Trophoblast cell (in vitro differentiated cells and primary cell): ENCODE results near the gene CACNA1C.

Experiments used
- DNase-seq, 2 donors: peaks; one replicate each; pipeline ENCODE4 v3.0.0-alpha.2; 2016
- H2AFZ ChIP-seq: 2 replicates; pipeline ENCODE4 v1.6.1; 2013; ENCODE audit warnings: low read length, moderate library complexity, mild to moderate bottlenecking; ENCODE audit not compliant: insufficient read depth, poor library complexity
- H2AK5ac ChIP-seq: 2 replicates; pipeline ENCODE4 v1.6.1; 2013; ENCODE audit warnings: mild to moderate bottlenecking, low read length
- H2BK120ac ChIP-seq: 2 replicates; pipeline ENCODE4 v1.6.1; 2013; ENCODE audit warnings: low read length, mild to moderate bottlenecking, moderate library complexity; ENCODE audit not compliant: insufficient read depth, poor library complexity
- H2BK12ac ChIP-seq: 2 replicates; pipeline ENCODE4 v1.6.1; 2013; ENCODE audit warnings: mild to moderate bottlenecking, low read length, moderate library complexity
- H2BK5ac ChIP-seq: 2 replicates; pipeline ENCODE4 v1.6.1; 2013; ENCODE audit warnings: low read length, low read depth, moderate library complexity, mild to moderate bottlenecking; ENCODE audit not compliant: poor library complexity
- H3K14ac ChIP-seq: 2 replicates; pipeline ENCODE4 v1.6.1; 2013; ENCODE audit warnings: mild to moderate bottlenecking, low read length
- H3K18ac ChIP-seq: 2 replicates; pipeline ENCODE4 v1.6.1; 2013; ENCODE audit warnings: mild to moderate bottlenecking, low read length
- H3K23ac ChIP-seq: 2 replicates; pipeline ENCODE4 v1.6.1; 2013; ENCODE audit warnings: low read length
- H3K27ac ChIP-seq: 2 replicates; pipeline ENCODE4 v1.5.1; 2013; ENCODE audit warnings: low read depth, mild to moderate bottlenecking, inconsistent platforms, low read length, moderate library complexity
- H3K27me3 ChIP-seq: 2 replicates; pipeline ENCODE4 v1.6.1; 2013; ENCODE audit warnings: inconsistent platforms, mild to moderate bottlenecking, low read length, moderate library complexity; ENCODE audit not compliant: insufficient read depth
- H3K36me3 ChIP-seq, 2 experiments: 1 replicate in 1 of 2; 2 replicates in 1 of 2; pipeline ENCODE4 v1.6.1; 2013; ENCODE audit warnings: low read length in 2 of 2, mild to moderate bottlenecking in 2 of 2, moderate library complexity in 1 of 2; ENCODE audit not compliant: insufficient read depth in 2 of 2, control insufficient read depth in 1 of 2
- H3K4ac ChIP-seq: 2 replicates; pipeline ENCODE4 v1.6.1; 2013; ENCODE audit warnings: low read depth, mild to moderate bottlenecking, low read length, moderate library complexity
- H3K4me1 ChIP-seq, 2 experiments: 1 replicate in 1 of 2; 2 replicates in 1 of 2; pipeline ENCODE4 v1.6.1; 2013; ENCODE audit warnings: low read length in 2 of 2, mild to moderate bottlenecking in 2 of 2, moderate library complexity in 1 of 2; ENCODE audit not compliant: insufficient read depth in 2 of 2, control insufficient read depth in 1 of 2
- H3K4me2 ChIP-seq: 2 replicates; pipeline ENCODE4 v1.6.1; 2013; ENCODE audit warnings: inconsistent platforms, mild to moderate bottlenecking, low read length, moderate library complexity
- H3K4me3 ChIP-seq: 2 replicates; pipeline ENCODE4 v1.5.1; 2013; ENCODE audit warnings: mild to moderate bottlenecking, low read depth, low read length, inconsistent platforms
- H3K79me1 ChIP-seq: one replicate; pipeline ENCODE4 v1.6.1; 2013; ENCODE audit warnings: low read length
- H3K79me2 ChIP-seq: 2 replicates; pipeline ENCODE4 v1.6.1; 2013; ENCODE audit warnings: low read length, mild to moderate bottlenecking; ENCODE audit not compliant: control insufficient read depth, insufficient read depth, poor library complexity
- H3K9ac ChIP-seq: 2 replicates; pipeline ENCODE4 v1.6.1; 2013; ENCODE audit warnings: mild to moderate bottlenecking, low read length
- H3K9me3 ChIP-seq: 2 replicates; pipeline ENCODE4 v1.6.1; 2013; ENCODE audit warnings: low read depth, mild to moderate bottlenecking, control low read depth, inconsistent platforms, low read length; ENCODE audit not compliant: insufficient read depth
- H4K12ac ChIP-seq: 2 replicates; pipeline ENCODE4 v1.6.1; 2013; ENCODE audit warnings: low read depth, mild to moderate bottlenecking, low read length, moderate library complexity
- H4K8ac ChIP-seq: 2 replicates; pipeline ENCODE4 v1.6.1; 2013; ENCODE audit warnings: low read depth, mild to moderate bottlenecking, low read length, moderate library complexity
- H4K91ac ChIP-seq: one replicate; pipeline ENCODE4 v1.6.1; 2013; ENCODE audit warnings: low read depth, mild to moderate bottlenecking, low read length, moderate library complexity
- WGBS: extraction: QIAGEN DNeasy Blood & Tissue Kit; methylation state at CpG from one replicate; pipeline ENCODE4 v1.1.7; 2013; ENCODE audit warnings: missing lambda C conversion rate; ENCODE audit not compliant: insufficient read length, insufficient coverage; ENCODE audit errors: extremely low coverage; 5-methylcytosine and 5-hydroxymethylcytosine counted together

CACNA1C gene

DNA sequence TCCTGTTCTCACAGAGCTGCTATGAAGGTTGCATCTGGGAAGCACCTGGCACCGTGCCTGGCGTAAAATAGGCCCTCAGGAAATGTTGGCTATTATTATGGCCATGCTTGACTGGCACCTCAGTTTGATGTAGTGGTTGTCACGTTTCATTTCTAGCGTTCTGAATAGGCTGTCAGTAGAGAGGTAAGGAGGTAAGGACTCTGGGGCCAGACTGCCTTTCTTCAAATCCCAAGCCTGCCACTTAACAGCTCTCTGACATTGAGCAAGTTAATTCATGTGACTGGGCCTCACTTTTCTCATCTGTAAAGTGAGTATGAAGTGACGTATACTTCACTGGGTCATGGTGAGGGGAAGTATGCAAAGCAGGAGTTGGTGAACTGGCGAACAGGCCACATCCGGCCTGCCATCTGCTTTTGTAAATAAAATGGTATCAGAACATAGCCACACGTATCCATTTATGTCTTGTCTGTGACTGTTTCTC lies 196.2 kb downstream of the CACNA1C start:
- no CpG with 5 or more reads among the region's 8 CpGs for WGBS
- Histone ChIP-seq H3K79me2 (no peaks in the 10 kb centered on the region), H4K8ac (no peak overlapping the region), H3K36me3 (no peaks in the 10 kb centered on the region), H3K4ac (no peak overlapping the region), H2BK12ac (no peak overlapping the region), H2AFZ (no peak overlapping the region), H3K14ac (no peak overlapping the region), H3K4me3 (no peak overlapping the region), H3K18ac (no peak overlapping the region), H3K79me1 (no peaks in the 10 kb centered on the region), H4K91ac (no peak overlapping the region), H3K9ac (no peak overlapping the region), H3K4me1 (peaks cover 6 to 9% of the 10 kb centered on the region in 2 experiments), H2BK5ac (no peak overlapping the region), H3K9me3 (no peaks in the 10 kb centered on the region), H3K27me3 (no peaks in the 10 kb centered on the region), H3K23ac (no peak overlapping the region), H2AK5ac (no peak overlapping the region), H3K27ac (no peak overlapping the region), H3K4me2 (no peak overlapping the region), H2BK120ac (no peak overlapping the region), H4K12ac (no peak overlapping the region)
- DNase-seq, result no peak

DNA sequence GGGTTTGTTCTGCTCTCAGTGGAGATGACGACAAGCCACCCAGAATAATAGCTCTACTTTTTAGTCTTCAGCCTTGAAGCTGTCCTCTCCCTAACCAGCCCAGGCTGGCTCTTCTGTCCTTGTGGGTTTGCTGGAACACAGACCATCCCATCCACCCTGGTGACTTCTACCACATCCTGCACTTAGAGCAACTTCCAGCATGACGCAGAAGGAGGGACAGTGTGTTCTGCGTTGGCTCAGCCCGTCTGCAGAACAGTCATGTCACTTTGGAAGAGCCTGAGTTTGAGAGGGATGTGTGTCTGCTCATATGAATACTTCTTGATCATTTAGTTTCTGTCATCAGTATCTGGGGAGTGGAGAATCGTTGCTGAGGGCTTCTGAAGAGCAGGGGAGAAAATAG lies 198.0 kb downstream of the CACNA1C start:
- no peak for DNase-seq
- H4K8ac ChIP-seq, result no peak overlapping the region
- H3K27ac ChIP-seq, result no peak overlapping the region
- H3K4me1 ChIP-seq, result peaks cover 0 to 6% of the 10 kb centered on the region in 2 experiments
- H3K23ac ChIP-seq, result no peak overlapping the region
- no peak overlapping the region for H2BK120ac ChIP-seq
- H3K4ac ChIP-seq, result no peak overlapping the region
- no CpG with 5 or more reads among the region's 5 CpGs for WGBS
- H3K79me2 ChIP-seq, result no peaks in the 10 kb centered on the region
- no peak overlapping the region for H2AFZ ChIP-seq
- H4K91ac ChIP-seq, result no peak overlapping the region
- H2BK12ac ChIP-seq, result no peak overlapping the region
- no peaks in the 10 kb centered on the region for H3K27me3 ChIP-seq
- no peak overlapping the region for H3K18ac ChIP-seq
- H2AK5ac ChIP-seq, result no peak overlapping the region
- no peak overlapping the region for H2BK5ac ChIP-seq
- no peak overlapping the region for H3K9ac ChIP-seq
- no peak overlapping the region for H3K4me2 ChIP-seq
- no peak overlapping the region for H3K14ac ChIP-seq
- H3K36me3 ChIP-seq, result no peaks in the 10 kb centered on the region
- no peak overlapping the region for H3K4me3 ChIP-seq
- H3K79me1 ChIP-seq, result no peaks in the 10 kb centered on the region
- no peak overlapping the region for H4K12ac ChIP-seq
- peaks cover 2% of the 10 kb centered on the region for H3K9me3 ChIP-seq

DNA sequence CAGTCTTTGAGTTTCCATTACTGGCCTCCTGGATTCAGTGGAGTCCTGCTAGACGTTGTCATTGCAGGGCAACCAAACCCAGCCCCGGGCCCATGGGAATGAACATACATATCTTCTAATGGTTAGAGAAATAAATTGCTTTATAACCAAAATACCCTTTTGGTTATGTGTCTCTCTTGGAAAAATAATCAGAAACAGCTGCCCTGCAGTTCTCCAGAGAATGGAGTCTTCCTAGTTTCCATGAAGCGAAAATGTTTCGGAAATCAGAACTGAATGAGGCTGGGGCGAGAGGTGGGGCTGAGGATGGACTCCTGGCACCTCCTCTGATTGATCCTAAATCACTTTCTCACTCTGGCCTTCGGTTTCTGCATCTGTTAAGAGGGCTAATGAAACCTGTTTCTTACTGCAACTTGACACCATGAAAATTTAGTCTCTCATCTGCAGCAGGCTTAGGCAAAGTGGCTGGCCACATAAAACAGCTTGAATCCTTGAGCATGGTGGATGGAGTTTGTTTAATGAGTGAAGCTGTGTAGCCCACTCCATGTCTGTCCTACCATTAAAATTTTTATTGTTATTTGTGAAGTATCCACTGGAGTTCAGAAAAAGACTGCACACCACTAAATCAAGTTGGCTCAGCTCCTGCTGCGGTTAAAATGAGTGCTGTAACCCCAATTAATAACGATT lies 198.9 kb downstream of the CACNA1C start:
- Histone ChIP-seq H3K9ac (no peak overlapping the region), H3K79me2 (no peaks in the 10 kb centered on the region), H2BK12ac (no peak overlapping the region), H2BK5ac (no peak overlapping the region), H4K8ac (no peak overlapping the region), H3K27ac (no peak overlapping the region), H2AFZ (no peak overlapping the region), H4K12ac (no peak overlapping the region), H2AK5ac (no peak overlapping the region), H2BK120ac (no peak overlapping the region), H3K9me3 (peaks cover 3% of the 10 kb centered on the region), H3K23ac (no peak overlapping the region), H3K4me2 (no peak overlapping the region), H3K14ac (no peak overlapping the region), H3K4ac (no peak overlapping the region), H3K79me1 (no peaks in the 10 kb centered on the region), H3K27me3 (no peaks in the 10 kb centered on the region), H3K4me1 (peaks cover 0 to 7% of the 10 kb centered on the region in 2 experiments), H4K91ac (no peak overlapping the region), H3K18ac (no peak overlapping the region), H3K36me3 (no peaks in the 10 kb centered on the region), H3K4me3 (no peak overlapping the region)
- no peak for DNase-seq
- WGBS, result no CpG with 5 or more reads among the region's 8 CpGs

DNA sequence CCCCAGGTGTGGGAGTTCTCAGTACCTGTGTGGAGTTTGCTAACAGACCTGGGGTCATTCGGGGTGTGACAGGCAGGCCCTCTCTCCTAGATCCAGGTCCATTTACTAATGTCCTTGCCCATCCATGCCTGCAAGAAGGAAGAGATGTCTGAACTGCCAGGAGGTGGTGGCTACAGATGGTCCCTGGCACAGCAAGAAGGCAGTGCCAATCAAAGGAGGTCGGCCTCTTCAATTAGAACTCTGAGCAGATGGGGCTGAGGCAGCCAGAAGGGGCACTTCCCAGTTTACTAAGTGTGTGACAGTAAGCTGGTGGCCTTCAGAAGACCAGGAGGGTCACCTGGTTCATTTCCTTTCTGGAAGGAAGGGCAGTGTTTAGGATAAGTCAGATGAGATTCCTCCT lies 202.5 kb downstream of the CACNA1C start:
- no CpG with 5 or more reads among the region's 2 CpGs for whole genome bisulfite sequencing
- Histone ChIP-seq H3K14ac (no peak overlapping the region), H3K18ac (no peak overlapping the region), H2BK12ac (no peak overlapping the region), H3K27me3 (no peaks in the 10 kb centered on the region), H3K79me1 (no peaks in the 10 kb centered on the region), H4K12ac (no peak overlapping the region), H3K79me2 (no peaks in the 10 kb centered on the region), H3K4me2 (no peak overlapping the region), H3K4ac (no peak overlapping the region), H3K4me3 (no peak overlapping the region), H3K9me3 (peaks cover 3% of the 10 kb centered on the region), H2BK5ac (no peak overlapping the region), H2AFZ (no peak overlapping the region), H4K8ac (no peak overlapping the region), H3K36me3 (no peaks in the 10 kb centered on the region), H3K27ac (no peak overlapping the region), H3K23ac (no peak overlapping the region), H2BK120ac (no peak overlapping the region), H2AK5ac (no peak overlapping the region), H4K91ac (no peak overlapping the region), H3K9ac (no peak overlapping the region), H3K4me1 (peaks cover 0 to 7% of the 10 kb centered on the region in 2 experiments)
- DNase-seq, result no peak
